Activated naive CD4-positive, alpha-beta T cell (primary cell): ENCODE data around the gene CKLF.
"Not testable (repeated sequence)": the region's sequence is repeated elsewhere in the genome, so short reads cannot be mapped to it uniquely, and the experiment has no call there.

Experiments used
- DNase-seq, 4 experiments: peaks; one replicate each; lab custom pipeline; 2025; lab: John Stamatoyannopoulos, UW

CKLF gene

GRCh38 chr16:66543541-66543940 is 8.8 kb upstream of the CKLF start:
- no peak for DNase-seq

- DNase-seq = no peak
These were observed 8.2 kb upstream of the CKLF start for GRCh38 chr16:66544016-66544757.

DNA sequence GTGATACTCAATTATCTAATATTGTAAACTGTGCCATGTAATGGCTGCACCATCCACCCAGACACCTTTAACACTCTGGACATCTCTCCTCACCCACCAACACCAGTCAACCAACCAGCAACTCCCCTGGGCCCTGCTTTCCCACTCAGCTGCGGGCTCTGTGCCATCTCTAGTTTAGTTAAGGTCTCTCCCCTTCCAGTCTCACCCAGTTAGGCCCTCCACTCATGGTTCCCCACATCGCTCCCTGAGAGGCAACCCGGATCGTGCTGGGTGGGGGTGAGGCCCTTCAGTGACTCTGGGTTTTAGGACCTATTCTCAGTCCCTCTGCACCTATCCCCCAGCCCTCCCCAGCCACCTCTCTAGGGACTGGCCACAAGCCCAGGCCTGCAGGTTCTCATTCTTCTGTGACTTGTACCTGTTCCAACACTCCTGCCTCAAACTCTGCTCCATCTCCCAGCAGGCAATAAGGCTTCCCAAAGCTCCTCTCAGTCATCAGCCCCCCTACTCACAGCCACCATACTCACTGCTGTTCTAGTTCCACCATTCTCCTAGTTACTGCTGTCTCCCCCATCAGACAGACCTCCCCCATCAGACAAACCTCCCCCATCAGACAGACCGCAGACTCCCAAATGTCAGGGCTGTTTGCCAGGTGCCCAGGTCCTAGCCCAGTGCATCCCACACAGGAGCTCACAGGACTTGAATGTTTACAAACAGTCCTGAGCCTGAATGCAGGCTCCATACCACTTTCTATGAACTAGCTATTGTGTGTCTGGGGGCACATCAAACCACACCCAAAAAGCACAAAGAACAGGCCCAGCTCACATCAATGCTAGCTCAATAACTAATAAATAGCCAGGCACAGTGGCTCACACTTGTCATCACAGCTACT is 5.0 kb upstream of the CKLF start:
- no peak for DNase-seq

GRCh38 chr16:66548068-66548467 is 4.3 kb upstream of the CKLF start:
- DNase-seq = no peak

GRCh38 chr16:66548868-66549267 is 3.5 kb upstream of the CKLF start:
- DNase-seq = no peak

DNA sequence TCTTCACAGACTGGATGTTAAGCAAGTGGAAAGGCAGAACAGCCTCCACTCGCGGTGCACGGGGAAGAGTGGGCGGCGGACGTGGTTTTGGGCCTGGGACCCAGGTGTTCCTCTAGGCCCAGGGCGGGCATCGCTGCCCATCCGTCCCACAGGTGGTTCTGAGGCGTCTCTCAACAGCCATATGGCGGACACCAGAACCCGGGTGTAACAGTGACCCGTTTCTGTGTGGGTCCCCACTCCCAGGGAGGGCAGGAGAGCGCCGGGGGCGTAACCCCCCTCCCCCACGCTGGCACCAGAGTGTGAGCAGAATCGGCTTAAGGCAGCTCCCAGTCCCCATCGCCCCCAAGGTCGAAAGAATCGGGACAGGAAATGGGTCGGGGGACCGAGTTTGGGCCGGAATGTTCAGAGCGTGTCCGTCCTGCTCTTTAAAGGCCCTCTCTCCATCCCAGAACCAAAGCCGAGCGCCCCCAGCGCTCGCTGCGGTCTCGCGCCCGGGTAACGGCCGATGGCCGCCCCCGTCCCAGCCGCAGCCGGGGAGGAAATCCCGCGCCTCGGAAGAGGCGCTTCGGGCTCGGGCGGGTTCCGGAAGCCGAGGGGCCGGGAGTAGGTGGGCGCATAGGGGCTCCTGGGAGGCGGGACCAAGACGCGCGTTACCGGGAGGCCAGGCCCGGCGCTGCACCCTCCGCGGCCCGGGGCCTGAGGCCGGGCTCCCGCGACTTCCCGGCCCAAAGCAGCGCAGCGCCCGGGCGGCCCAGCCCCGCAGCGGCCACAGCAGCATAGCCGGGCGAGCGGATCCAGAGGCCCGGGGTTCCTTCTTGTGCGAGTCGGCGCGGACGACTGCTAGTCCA is 2.9 kb upstream of the CKLF start, which contains the start of gene TK2:
Gene TK2, minus strand, starts transcription at position 839 of the 848 bp plus-strand sequence. Its CDS starts 61 bp downstream, at position 778.
- DNase-seq = peak in 3 of 4 experiments; percentile 28 to 36 (median 29)

DNA sequence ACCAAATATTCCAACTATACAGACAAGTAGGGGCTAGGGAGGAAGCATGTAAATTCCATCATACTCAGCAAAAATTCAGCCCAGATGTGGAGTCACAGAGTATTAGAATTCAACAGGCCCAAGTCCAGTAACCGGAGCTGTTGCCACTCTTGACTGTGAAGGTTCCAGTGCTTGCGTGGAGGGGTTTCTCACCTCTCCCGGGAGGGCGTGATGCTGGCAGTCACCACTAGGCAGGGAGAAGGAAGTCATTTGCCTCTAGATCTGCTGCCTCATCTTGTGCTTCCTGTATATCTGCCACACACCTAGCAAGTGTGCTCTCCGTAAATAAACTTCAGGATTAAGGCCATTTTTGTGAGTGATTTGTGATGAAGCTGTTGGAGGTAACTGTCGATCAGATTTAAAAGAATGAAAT is 1.0 kb upstream of the CKLF start:
- peak in 2 of 4 experiments; percentile 14 to 32 for DNase-seq

DNA sequence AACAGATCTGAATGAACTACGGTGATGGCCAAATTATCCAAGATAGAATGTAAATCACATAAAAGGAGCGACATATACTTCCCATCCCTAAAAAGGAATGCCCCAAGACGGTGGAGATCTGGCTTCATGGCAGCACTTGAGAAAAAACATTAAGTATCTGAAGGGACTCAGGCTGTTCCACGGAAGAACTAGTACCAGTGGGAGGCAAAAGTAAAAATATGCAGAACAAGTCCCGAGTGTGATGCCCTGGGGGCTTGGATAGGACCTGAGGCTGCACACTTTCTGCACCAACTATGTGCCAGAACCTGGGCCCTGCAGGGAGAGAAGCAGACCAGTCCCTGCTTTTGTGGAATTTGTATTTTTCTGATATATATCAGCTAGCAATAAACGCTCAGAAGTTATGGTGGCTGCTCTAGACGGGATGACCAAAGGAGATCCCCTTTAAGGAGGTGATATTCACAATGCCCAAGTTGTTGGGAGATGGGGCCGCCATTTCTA is 539 bp upstream of the CKLF start:
- DNase-seq = no peak

- DNase-seq = no peak
These were observed 847 bp downstream of the CKLF start for GRCh38 chr16:66553223-66553622.

- DNase-seq = no peak
These were observed 1.6 kb downstream of the CKLF start for GRCh38 chr16:66554021-66554420.

- no peak for DNase-seq
These were observed 2.1 kb downstream of the CKLF start for GRCh38 chr16:66554495-66554894.

- no peak for DNase-seq
These were observed 7.7 kb downstream of the CKLF start for GRCh38 chr16:66560107-66560506.

GRCh38 chr16:66561381-66562080 is 9.2 kb downstream of the CKLF start:
- DNase-seq = no peak

- DNase-seq = no peak
These were observed 10.0 kb downstream of the CKLF start for GRCh38 chr16:66562409-66562808.

DNA sequence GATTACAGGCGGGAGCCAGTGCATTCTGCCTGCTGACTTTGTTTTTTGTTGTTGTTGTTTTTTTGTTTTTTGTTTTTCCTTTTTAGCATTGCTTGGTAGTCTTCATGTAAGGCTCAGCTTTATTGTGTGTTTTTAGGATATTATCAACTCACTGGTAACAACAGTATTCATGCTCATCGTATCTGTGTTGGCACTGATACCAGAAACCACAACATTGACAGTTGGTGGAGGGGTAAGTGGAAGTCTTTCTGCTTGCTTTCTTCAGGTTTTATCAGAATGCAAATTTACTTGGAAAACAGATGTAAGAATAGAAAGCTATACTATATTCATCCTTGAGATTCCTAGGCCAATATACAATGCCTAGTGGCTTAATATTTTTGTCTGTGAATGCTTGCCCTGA is 10.6 kb downstream of the CKLF start:
- no peak for DNase-seq

GRCh38 chr16:66563574-66564334 is 11.4 kb downstream of the CKLF start:
- DNase-seq = no peak

GRCh38 chr16:66566051-66566901 is 13.9 kb downstream of the CKLF start, which contains the start of gene CMTM1:
Gene CMTM1, plus strand, starts transcription at chr16:66566439. Its CDS starts 75 bp downstream, at chr16:66566514.
- DNase-seq = no peak

GRCh38 chr16:66567270-66567669 is 14.9 kb downstream of the CKLF start:
- DNase-seq = not testable (repeated sequence)

DNA sequence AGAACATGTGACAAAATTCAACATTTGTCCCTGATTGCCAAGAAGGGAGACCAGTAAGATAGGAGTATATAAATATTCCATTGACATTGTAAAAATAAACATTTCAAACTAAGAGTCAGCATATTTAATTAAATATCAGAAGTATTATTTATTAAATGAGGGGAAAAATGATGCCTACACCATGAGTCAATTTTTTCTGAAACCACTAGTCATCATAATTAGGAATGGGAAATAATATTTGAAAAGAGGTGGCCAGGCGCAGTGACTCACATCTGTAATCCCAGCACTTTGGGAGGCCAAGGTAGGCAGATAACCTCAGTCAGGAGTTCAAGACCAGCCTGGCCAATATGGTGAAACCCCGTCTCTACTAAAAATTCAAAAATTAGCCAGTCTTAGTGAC is 16.0 kb downstream of the CKLF start:
- DNase-seq = no peak
